ENCODE measurements around the gene SLC24A1.

GRCh38 chr15:65603559-65603958 lies 18.2 kb upstream of the SLC24A1 start:
- TF ChIP-seq, protein P1, sequence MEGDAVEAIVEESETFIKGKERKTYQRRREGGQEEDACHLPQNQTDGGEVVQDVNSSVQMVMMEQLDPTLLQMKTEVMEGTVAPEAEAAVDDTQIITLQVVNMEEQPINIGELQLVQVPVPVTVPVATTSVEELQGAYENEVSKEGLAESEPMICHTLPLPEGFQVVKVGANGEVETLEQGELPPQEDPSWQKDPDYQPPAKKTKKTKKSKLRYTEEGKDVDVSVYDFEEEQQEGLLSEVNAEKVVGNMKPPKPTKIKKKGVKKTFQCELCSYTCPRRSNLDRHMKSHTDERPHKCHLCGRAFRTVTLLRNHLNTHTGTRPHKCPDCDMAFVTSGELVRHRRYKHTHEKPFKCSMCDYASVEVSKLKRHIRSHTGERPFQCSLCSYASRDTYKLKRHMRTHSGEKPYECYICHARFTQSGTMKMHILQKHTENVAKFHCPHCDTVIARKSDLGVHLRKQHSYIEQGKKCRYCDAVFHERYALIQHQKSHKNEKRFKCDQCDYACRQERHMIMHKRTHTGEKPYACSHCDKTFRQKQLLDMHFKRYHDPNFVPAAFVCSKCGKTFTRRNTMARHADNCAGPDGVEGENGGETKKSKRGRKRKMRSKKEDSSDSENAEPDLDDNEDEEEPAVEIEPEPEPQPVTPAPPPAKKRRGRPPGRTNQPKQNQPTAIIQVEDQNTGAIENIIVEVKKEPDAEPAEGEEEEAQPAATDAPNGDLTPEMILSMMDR (IDR thresholded peaks at IDR 0.05) = no peak
- TF ChIP-seq EP300 (IDR thresholded peaks at IDR 0.05) (no peak), POLR2A (IDR thresholded peaks at IDR 0.05; ENCODE audit: low read depth) (no peak)
